ENCODE measurements around the gene GATAD2B. TPM values are rescaled to one million over a fixed set of nuclear protein-coding genes. Genes with fewer than 3 reads are reported as not detected.
A peak's percentile ranks its signal among the peaks of the same experiment; 100 is the strongest.

The GATAD2B gene
- total RNA-seq (2014; rRNA removed; shearing (Covaris generic)): 3.7 and 4.6 TPM in 2 replicates

GRCh38 chr1:153922972-153923925 is at the start of gene GATAD2B:
Gene GATAD2B (minus strand): TSS chr1:153922972. CDS start chr1:153828347, 94,625 bp downstream.
- no peaks in the 10 kb centered on the region for H3K27me3 ChIP-seq (replicated peaks)
- H3K9me3 ChIP-seq (replicated peaks): no peaks in the 10 kb centered on the region
- peak within 1 kb of the TSS; percentile 59 for H3K27ac ChIP-seq

GRCh38 chr1:153970346-153970745 is 47.6 kb upstream of the GATAD2B start:
- no peak for DNase-seq (ENCODE audit: low read depth in 1 of 2, low spot score in 2 of 2)
- H3K4me1 ChIP-seq (replicated peaks): peaks cover 16% of the 10 kb centered on the region
- no peaks in the 10 kb centered on the region for H3K9me3 ChIP-seq (replicated peaks)
- no peak overlapping the region for H3K4me3 ChIP-seq
- no peak overlapping the region for H3K27ac ChIP-seq
- no peaks in the 10 kb centered on the region for H3K27me3 ChIP-seq (replicated peaks)
- peaks cover 19% of the 10 kb centered on the region for H3K36me3 ChIP-seq

More at GRCh38 chr1:153922972-153923925, at the start of gene GATAD2B:
- Histone ChIP-seq H3K4me1 (replicated peaks) (peaks cover 22% of the 10 kb centered on the region), H3K36me3 (no peaks in the 10 kb centered on the region; the same call in 1 of the 2 replicates), H3K4me3 (peak within 1 kb of the TSS; percentile 48)
- DNase-seq (ENCODE audit: low read depth in 1 of 2, low spot score in 2 of 2): peak; percentile 100

- Histone ChIP-seq H3K9me3 (replicated peaks) (no peaks in the 10 kb centered on the region), H3K36me3 (peaks cover 5% of the 10 kb centered on the region), H3K4me3 (no peak overlapping the region), H3K27ac (no peak overlapping the region), H3K4me1 (replicated peaks) (peaks cover 24% of the 10 kb centered on the region), H3K27me3 (replicated peaks) (no peaks in the 10 kb centered on the region)
- no peak for DNase-seq (ENCODE audit: low read depth in 1 of 2, low spot score in 2 of 2)
These were observed 46.2 kb upstream of the GATAD2B start for GRCh38 chr1:153968972-153969371.

- H3K27ac ChIP-seq: no peak overlapping the region
- H3K4me3 ChIP-seq: no peak overlapping the region
- no peaks in the 10 kb centered on the region for H3K27me3 ChIP-seq (replicated peaks)
- peaks cover 27% of the 10 kb centered on the region for H3K4me1 ChIP-seq (replicated peaks)
- H3K36me3 ChIP-seq: no peaks in the 10 kb centered on the region; the same call in 1 of the 2 replicates
- DNase-seq (ENCODE audit: low read depth in 1 of 2, low spot score in 2 of 2): no peak
- no peaks in the 10 kb centered on the region for H3K9me3 ChIP-seq (replicated peaks)
These were observed 45.6 kb upstream of the GATAD2B start for GRCh38 chr1:153968408-153968807.

- no peaks in the 10 kb centered on the region for H3K36me3 ChIP-seq
- H3K4me3 ChIP-seq: peak overlapping the region; percentile 51
- DNase-seq (ENCODE audit: low read depth in 1 of 2, low spot score in 2 of 2): no peak
- no peaks in the 10 kb centered on the region for H3K27me3 ChIP-seq (replicated peaks)
- H3K27ac ChIP-seq: peak overlapping the region; percentile 82; the same call in 1 of the 2 replicates
- H3K9me3 ChIP-seq (replicated peaks): no peaks in the 10 kb centered on the region
- H3K4me1 ChIP-seq (replicated peaks): peaks cover 27% of the 10 kb centered on the region
These were observed 45.2 kb upstream of the GATAD2B start for GRCh38 chr1:153968000-153968363.

DNA sequence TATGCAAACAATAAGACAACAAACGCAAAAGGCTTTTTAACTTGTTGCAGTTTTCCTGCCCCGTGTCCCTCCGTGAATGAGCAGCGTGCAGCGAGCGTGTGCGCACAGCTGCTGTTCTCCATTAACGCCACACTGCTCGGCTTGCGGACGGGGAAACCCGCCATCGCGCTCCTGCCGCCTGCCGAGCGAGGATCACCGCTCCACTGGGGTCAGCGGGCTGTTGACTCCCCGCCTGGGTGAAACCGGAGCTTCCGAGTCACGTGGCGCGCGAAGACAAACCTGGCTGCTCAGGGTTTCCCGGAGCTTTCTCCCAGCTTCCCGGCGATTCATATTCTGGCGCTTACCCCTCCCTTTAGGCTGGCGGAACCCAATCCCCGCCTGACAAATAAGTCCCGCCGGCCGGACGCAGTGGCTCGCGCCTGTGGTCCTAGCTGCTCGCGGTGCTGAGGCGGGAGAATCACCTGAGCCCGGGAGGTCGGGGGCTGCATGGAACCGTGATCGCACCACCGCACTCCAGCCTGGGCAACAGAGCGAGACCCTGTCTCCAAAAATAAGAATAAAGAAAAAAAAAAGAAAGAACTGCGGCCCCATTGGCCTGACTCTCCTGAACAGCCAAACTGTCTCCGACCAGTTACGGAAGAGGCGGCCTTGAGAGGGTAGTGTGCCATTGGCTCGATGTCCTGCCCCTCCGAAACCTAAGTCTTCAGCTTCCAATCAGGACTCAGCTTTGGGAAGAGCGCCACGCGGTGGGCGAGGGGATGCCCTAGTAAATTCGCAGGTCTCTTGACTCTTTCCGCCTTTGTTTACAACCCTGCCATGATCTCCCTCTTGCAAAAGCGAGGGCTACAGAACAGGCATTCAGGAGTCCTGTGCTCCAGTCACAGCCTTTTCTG is 44.6 kb upstream of the GATAD2B start, which contains the start of gene CREB3L4:
Gene CREB3L4 (plus strand): TSS at position 796 of the 893 bp plus-strand sequence. CDS start 624 bp downstream, outside the sequence.
- H3K36me3 ChIP-seq: no peaks in the 10 kb centered on the region
- H3K27me3 ChIP-seq (replicated peaks): no peaks in the 10 kb centered on the region
- peak; percentile 92 to 96 for DNase-seq (ENCODE audit: low read depth in 1 of 2, low spot score in 2 of 2)
- H3K9me3 ChIP-seq (replicated peaks): no peaks in the 10 kb centered on the region
- H3K4me3 ChIP-seq: peak within 1 kb of the TSS; percentile 51
- H3K27ac ChIP-seq: peak within 1 kb of the TSS; percentile 82
- peaks cover 31% of the 10 kb centered on the region for H3K4me1 ChIP-seq (replicated peaks)

DNA sequence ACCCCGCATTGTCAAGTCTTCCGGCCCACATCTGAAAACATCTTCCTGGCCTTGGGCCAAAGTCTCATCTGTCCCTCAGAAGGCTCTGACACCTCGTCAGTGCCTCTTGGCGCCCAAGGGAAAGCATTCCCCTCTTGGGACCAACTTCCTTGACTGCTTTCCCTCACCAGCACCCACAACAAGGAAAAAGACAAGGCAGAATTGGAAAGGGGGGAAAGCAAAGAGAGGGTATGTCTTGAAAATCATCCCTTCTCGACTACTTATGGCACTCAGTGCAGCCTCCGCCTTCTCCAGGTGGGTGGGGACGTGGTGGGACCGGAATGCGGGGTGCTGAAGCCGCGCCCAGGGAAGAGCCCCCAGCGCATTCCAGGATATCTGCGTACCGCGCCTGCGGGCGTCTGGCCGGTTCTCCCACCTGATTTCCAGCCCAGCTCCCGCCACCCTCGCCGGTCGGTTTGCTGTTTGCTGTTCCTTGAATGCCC is 41.1 kb upstream of the GATAD2B start:
- Histone ChIP-seq H3K36me3 (peaks cover 30% of the 10 kb centered on the region), H3K4me1 (replicated peaks) (peaks cover 39% of the 10 kb centered on the region), H3K4me3 (peak overlapping the region; percentile 53), H3K27me3 (replicated peaks) (no peaks in the 10 kb centered on the region), H3K27ac (peak overlapping the region; percentile 80), H3K9me3 (replicated peaks) (no peaks in the 10 kb centered on the region)
- peak; percentile 71 to 90 for DNase-seq (ENCODE audit: low read depth in 1 of 2, low spot score in 2 of 2)

DNA sequence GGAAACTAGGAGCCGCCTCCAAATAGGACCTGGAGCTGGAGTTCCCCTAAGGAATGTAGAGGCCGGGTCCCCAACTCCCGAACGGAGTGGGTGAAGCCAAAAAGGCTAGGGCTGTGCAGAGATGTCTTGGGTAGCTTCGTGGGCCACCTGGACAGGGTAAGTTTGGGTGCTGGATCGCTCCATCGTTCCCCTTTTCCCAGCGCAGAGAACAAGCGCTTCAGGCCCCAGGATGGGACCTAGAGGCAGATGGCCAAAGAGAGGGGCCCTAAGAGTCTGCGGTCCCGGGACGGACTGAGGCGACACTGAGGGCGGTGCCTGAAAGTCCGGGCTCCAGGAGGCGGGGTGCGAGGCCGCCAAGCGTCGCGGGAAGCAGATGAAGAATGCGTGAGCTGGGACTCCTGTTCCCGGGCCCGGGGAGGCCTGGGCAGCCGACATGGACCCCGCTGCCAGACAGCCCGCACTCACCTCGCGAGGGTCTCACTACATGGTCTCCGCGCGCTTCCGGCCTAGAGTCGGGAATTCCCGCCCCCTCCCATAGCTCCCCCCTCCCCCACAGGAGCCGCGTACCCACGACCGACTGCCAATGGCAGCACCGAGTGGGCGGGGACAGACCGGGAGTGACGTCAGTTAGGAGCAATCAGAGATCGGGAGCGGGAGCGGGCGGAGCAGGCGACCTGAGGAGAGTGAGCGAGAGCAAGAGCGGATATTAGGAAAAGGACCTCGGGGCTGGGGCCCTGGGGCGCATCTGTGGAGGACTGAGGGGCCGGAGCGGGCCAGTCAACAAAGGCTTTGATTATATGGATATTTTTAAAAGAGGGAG is 40.5 kb upstream of the GATAD2B start, which contains the start of gene SLC39A1:
Gene SLC39A1 (minus strand): TSS at position 508 of the 820 bp plus-strand sequence. CDS start 822 bp downstream, outside the sequence.
- H3K4me3 ChIP-seq: peak within 1 kb of the TSS; percentile 53
- H3K9me3 ChIP-seq (replicated peaks): no peaks in the 10 kb centered on the region
- H3K36me3 ChIP-seq: peaks cover 32% of the 10 kb centered on the region
- peak; percentile 93 to 99 for DNase-seq (ENCODE audit: low read depth in 1 of 2, low spot score in 2 of 2)
- H3K4me1 ChIP-seq (replicated peaks): peaks cover 38% of the 10 kb centered on the region
- no peaks in the 10 kb centered on the region for H3K27me3 ChIP-seq (replicated peaks)
- H3K27ac ChIP-seq: peak within 1 kb of the TSS; percentile 80

DNA sequence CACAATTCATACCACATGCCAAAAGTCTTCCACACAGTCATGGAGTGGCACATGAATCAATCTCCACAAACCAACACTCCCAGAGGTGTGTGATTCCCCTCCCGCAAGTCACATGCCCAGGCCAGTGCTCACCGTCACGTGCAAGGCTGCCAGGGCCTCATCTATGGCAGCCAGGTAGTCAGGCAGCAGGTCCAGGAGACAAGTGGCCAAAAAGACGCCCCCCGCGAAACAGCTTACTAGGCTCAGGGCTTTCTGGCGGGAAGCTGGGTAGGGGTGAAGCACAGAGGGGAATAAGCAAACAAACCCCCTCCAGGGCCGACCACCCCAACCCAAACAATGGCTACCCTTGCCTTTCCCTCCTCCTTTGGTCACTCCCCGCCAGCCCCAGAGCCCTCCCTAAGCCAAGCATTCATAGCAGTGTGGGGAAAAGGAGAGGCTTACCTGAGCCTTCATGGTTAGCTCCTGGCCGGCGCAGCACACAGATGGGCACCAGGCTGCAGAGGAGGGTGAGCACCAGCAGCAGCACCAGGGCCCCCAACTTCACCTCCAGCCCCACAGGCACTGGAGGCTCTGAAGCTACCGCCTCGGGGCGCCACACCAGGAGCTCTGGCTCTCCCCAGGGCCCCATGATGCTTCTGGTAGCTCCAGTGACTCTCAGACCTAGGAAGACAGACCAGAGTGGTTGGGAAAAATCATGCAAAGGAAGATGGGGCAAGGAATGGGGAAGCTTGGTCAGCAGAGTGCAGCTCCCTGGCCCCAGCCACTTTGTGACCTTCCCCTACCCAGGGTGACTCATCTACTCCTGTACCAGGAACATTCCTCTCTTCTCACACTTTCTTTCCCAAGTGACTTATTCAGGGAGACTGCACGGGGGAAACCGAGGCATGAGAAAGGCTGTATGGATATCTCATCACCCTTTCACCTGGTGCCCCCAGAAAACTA is 39.6 kb upstream of the GATAD2B start:
- H3K36me3 ChIP-seq: peaks cover 36% of the 10 kb centered on the region
- peaks cover 34% of the 10 kb centered on the region for H3K4me1 ChIP-seq (replicated peaks)
- H3K27me3 ChIP-seq (replicated peaks): no peaks in the 10 kb centered on the region
- DNase-seq (ENCODE audit: low read depth in 1 of 2, low spot score in 2 of 2): peak; percentile 64 to 69
- H3K4me3 ChIP-seq: peak overlapping the region; percentile 53
- H3K27ac ChIP-seq: peak overlapping the region; percentile 80
- no peaks in the 10 kb centered on the region for H3K9me3 ChIP-seq (replicated peaks)

GRCh38 chr1:153961421-153961820 is 38.6 kb upstream of the GATAD2B start:
- Histone ChIP-seq H3K27ac (no peak overlapping the region), H3K4me3 (no peak overlapping the region), H3K4me1 (replicated peaks) (peaks cover 37% of the 10 kb centered on the region), H3K36me3 (peaks cover 36% of the 10 kb centered on the region), H3K27me3 (replicated peaks) (no peaks in the 10 kb centered on the region), H3K9me3 (replicated peaks) (no peaks in the 10 kb centered on the region)
- no peak for DNase-seq (ENCODE audit: low read depth in 1 of 2, low spot score in 2 of 2)

- Histone ChIP-seq H3K9me3 (replicated peaks) (no peaks in the 10 kb centered on the region), H3K36me3 (peaks cover 36% of the 10 kb centered on the region), H3K27ac (no peak overlapping the region), H3K27me3 (replicated peaks) (no peaks in the 10 kb centered on the region), H3K4me1 (replicated peaks) (peaks cover 31% of the 10 kb centered on the region), H3K4me3 (no peak overlapping the region)
- DNase-seq (ENCODE audit: low read depth in 1 of 2, low spot score in 2 of 2): no peak
These were observed 37.4 kb upstream of the GATAD2B start for GRCh38 chr1:153960206-153960605.

- H3K27me3 ChIP-seq (replicated peaks): no peaks in the 10 kb centered on the region
- no peak for DNase-seq (ENCODE audit: low read depth in 1 of 2, low spot score in 2 of 2)
- no peak overlapping the region for H3K27ac ChIP-seq
- no peak overlapping the region for H3K4me3 ChIP-seq
- peaks cover 29% of the 10 kb centered on the region for H3K4me1 ChIP-seq (replicated peaks)
- no peaks in the 10 kb centered on the region for H3K9me3 ChIP-seq (replicated peaks)
- peaks cover 36% of the 10 kb centered on the region for H3K36me3 ChIP-seq
These were observed 36.7 kb upstream of the GATAD2B start for GRCh38 chr1:153959454-153959853.

All from SJSA1 (cell line).